ENCODE results near the gene ADCK1.

The ADCK1 gene

DNA sequence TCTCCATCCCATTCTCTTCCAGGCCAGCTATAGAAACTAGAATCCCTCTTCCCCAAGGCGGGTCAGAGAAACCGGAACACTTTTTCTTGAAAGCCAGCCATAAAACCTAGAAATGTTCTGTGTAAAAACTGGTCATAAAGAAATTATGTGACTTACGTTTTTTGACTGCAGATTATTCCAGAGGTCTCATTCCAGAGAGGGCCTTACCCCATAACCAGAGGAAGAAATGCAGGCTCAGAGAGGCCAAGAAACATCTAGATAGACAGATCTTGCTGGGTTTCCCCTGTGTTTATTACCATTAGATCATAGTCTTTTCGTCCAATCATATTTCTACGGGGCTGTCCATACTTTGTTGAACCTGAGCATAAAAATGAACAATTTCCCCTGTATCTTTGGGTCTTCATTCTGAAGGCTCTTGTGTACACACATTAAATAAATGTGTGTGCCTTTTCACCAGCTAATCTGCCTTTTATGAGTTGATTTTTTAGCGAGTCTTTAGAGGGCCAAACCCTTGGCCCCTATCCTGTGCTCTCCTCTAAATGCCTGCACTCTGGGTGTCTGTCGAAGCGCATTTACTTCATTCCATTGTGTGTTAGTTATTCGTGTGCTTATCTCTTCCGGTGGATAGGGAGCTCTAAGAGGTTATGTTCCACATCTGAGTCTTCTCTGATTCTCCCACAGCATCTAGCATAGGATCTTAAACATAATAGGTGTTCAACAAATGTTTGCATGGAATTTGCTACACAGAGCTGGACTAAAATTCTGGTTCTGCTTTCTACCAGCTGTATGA is 163.0 kb downstream of the ADCK1 start:
- no peak for DNase-seq (ENCODE audit: low read depth)
- no peak overlapping the region for H3K4me3 ChIP-seq (ENCODE audit: low read depth, low read length)
- TF ChIP-seq, protein P1, sequence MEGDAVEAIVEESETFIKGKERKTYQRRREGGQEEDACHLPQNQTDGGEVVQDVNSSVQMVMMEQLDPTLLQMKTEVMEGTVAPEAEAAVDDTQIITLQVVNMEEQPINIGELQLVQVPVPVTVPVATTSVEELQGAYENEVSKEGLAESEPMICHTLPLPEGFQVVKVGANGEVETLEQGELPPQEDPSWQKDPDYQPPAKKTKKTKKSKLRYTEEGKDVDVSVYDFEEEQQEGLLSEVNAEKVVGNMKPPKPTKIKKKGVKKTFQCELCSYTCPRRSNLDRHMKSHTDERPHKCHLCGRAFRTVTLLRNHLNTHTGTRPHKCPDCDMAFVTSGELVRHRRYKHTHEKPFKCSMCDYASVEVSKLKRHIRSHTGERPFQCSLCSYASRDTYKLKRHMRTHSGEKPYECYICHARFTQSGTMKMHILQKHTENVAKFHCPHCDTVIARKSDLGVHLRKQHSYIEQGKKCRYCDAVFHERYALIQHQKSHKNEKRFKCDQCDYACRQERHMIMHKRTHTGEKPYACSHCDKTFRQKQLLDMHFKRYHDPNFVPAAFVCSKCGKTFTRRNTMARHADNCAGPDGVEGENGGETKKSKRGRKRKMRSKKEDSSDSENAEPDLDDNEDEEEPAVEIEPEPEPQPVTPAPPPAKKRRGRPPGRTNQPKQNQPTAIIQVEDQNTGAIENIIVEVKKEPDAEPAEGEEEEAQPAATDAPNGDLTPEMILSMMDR (IDR thresholded peaks at IDR 0.05; ENCODE audit: control insufficient read depth, extremely low read depth, insufficient read depth): no peak

GRCh38 chr14:77964586-77964985 is 164.7 kb downstream of the ADCK1 start:
- H3K4me3 ChIP-seq (ENCODE audit: low read depth, low read length): no peak overlapping the region
- no peak for DNase-seq (ENCODE audit: low read depth)
- TF ChIP-seq, protein P1 (IDR thresholded peaks at IDR 0.05; ENCODE audit: control insufficient read depth, extremely low read depth, insufficient read depth): no peak

DNA sequence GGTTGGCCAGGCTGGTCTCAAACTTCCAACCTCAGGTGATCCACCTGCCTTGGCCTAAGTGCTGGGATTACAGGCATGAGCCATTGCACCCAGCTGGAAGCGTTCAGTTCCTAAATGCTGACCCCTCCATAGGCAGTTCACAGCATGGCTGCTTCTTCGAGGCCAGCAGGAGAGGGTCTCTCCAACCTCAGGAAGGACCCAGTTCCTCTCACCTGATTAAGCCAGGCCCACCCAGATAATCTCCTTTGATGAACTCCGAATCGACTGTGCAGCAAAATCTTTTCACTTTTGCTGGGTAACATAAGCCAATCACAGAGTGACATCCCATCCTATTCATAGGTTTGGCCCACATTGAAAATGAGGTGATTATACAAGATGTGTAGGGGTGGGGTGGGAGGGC is 165.1 kb downstream of the ADCK1 start:
- TF ChIP-seq, protein P1 (IDR thresholded peaks at IDR 0.05; ENCODE audit: control insufficient read depth, extremely low read depth, insufficient read depth): no peak
- DNase-seq (ENCODE audit: low read depth): no peak
- no peak overlapping the region for H3K4me3 ChIP-seq (ENCODE audit: low read depth, low read length)

DNA sequence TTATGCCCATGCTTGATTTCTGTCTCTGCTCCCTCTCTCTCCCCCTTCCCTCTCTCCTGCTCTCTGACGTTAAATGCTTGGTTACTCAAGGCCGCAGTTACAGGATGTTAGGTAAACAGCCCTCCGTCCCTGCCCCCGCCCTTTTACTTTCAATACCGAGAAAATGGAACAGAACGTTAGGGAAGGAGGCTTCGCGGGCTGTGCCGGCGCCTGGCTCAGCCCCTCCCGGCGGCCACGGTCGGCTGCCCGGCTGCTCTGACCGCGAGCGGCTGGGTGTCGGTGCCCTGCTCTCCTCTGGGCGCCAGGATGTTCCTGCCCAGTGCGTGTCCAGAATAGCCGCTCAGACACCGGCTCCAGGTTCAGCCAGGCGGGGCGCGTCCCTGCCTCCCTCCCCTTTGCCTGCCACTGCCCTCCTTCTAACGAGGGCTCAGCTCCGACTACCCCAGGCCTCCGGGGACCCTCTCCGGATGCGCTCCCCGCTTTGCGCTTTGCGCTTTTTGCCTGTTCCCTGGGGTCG is 166.1 kb downstream of the ADCK1 start:
- no peak overlapping the region for H3K4me3 ChIP-seq (ENCODE audit: low read depth, low read length)
- DNase-seq (ENCODE audit: low read depth): no peak
- TF ChIP-seq, protein P1 (IDR thresholded peaks at IDR 0.05; ENCODE audit: control insufficient read depth, extremely low read depth, insufficient read depth): no peak

DNA sequence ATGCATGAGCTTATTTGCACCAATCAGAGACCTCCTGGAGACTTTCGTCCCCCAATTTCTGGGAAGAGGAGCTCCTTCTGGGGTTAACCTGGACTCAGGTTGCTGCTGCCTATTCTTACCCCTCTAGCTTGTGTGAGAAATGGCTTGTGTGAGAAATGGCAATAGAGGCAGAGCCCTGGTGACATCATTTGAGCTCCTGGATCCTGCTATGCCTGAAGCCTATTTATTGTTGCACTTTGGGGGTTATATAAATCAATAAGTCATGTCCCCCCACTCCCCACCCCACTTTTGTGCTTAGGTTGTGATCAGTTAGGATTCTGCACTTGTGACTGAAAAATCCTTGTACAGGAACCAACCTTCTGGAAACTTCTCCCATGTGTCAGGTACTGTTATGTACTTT is 167.2 kb downstream of the ADCK1 start:
- TF ChIP-seq, protein P1 (IDR thresholded peaks at IDR 0.05; ENCODE audit: control insufficient read depth, extremely low read depth, insufficient read depth): no peak
- DNase-seq (ENCODE audit: low read depth): no peak
- H3K4me3 ChIP-seq (ENCODE audit: low read depth, low read length): no peak overlapping the region

GRCh38 chr14:77970646-77971045 is 170.7 kb downstream of the ADCK1 start:
- DNase-seq (ENCODE audit: low read depth): no peak
- TF ChIP-seq, protein P1 (IDR thresholded peaks at IDR 0.05; ENCODE audit: control insufficient read depth, extremely low read depth, insufficient read depth): no peak
- no peak overlapping the region for H3K4me3 ChIP-seq (ENCODE audit: low read depth, low read length)

DNA sequence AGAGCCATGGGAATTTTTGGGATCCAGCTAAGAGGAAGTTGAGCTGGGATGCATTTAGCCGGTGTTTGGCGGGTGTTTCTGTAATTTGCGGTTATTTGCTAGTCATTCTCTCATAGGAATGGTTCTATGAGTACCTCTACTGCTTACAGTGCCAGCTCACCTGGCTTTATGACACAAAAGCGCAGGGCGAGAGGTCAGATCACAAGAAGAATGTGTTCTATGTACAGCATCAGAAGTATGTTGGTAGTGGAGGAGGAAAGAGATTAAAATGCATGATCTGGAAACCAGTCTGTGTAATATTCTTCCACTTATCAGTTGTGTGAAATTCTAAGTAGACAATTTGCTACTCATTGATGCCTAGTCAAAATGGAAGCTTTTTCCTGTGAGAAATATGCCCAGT is 173.3 kb downstream of the ADCK1 start:
- TF ChIP-seq, protein P1 (IDR thresholded peaks at IDR 0.05; ENCODE audit: control insufficient read depth, extremely low read depth, insufficient read depth): no peak
- no peak for DNase-seq (ENCODE audit: low read depth)
- H3K4me3 ChIP-seq (ENCODE audit: low read depth, low read length): no peak overlapping the region

Data from LNCaP clone FGC (cell line).